Measurements from ENCODE around the gene GMCL2. TPM values are rescaled to one million over a fixed set of nuclear protein-coding genes. Genes with fewer than 3 reads are reported as not detected.
A peak's percentile ranks its signal among the peaks of the same experiment; 100 is the strongest.

GMCL2 gene
- total RNA-seq, 1 experiment from 2014 or later: not detected

DNA sequence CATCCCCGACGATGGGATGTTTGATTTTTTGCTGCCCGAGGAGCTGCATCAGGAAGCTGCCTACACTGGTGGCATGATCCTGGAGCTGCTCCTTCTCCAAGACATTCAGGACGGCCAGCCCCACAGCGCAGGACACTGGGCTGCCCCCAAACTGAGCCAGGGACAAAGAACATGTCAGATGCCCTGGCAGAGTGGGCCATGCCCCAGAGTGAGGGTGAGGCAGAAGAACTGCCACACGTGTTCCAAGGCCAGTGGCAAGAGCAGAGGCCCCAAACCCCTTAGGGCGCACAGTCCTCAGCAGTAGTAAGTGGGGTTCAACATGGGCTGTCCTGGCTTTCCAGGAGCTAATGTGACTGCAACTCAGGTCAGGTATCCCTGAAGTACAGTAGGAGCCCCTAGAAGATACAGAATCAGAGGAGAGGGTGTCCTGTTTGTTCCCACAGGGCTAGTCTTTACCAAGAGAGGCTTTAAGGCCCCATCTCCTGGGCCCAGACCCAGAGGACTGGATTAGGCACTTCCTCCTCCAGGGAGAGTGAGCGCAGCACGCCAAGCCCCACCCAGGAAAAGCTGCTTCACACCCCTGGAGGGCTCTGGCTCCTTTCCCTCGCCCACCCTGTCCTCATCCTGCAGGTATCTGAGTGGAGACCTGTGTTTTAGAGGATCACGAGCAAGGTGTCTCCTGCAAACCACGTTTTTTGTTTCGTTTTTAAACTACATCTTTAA, 28.3 kb upstream of the GMCL2 start:
- Histone ChIP-seq H3K56ac (ENCODE audit: insufficient read length, low read depth, low read length) (no peak overlapping the region), H2BK15ac (ENCODE audit: low read depth, low read length) (no peak overlapping the region), H2BK20ac (ENCODE audit: low read depth, low read length, poor library complexity, severe bottlenecking) (no peak overlapping the region), H2BK12ac (ENCODE audit: insufficient read length, low read depth, low read length) (no peak overlapping the region), H3K9ac (ENCODE audit: extremely low read depth, insufficient read length, low read length) (no peak overlapping the region), H2AFZ (ENCODE audit: low read length) (no peak overlapping the region), H3K14ac (ENCODE audit: insufficient read depth, low read length) (no peak overlapping the region), H3K9me3 (ENCODE audit: control insufficient read depth, low read depth, low read length) (no peaks in the 10 kb centered on the region), H4K8ac (replicated peaks; ENCODE audit: insufficient read length, low read depth, low read length) (no peak overlapping the region), H3K79me2 (ENCODE audit: insufficient read depth, low read length) (no peaks in the 10 kb centered on the region), H3K4me1 (ENCODE audit: insufficient read depth, low read length) (no peaks in the 10 kb centered on the region), H2AK5ac (ENCODE audit: insufficient read length, low read length) (no peak overlapping the region), H3K27me3 (ENCODE audit: insufficient read depth, low read length) (no peaks in the 10 kb centered on the region), H2BK5ac (ENCODE audit: insufficient read length, low read length) (no peak overlapping the region), H2BK120ac (ENCODE audit: low read depth, low read length, poor library complexity, severe bottlenecking) (no peak overlapping the region), H3K18ac (ENCODE audit: insufficient read length, low read depth, low read length) (no peak overlapping the region), H3K23me2 (ENCODE audit: insufficient read length, low read depth, low read length, poor library complexity, severe bottlenecking) (no peaks in the 10 kb centered on the region), H4K5ac (ENCODE audit: insufficient read length, low read depth, low read length) (no peak overlapping the region), H4K20me1 (ENCODE audit: control insufficient read depth, insufficient read depth, insufficient read length) (no peaks in the 10 kb centered on the region), H3T11ph (ENCODE audit: low read length) (no peak overlapping the region), H4K91ac (ENCODE audit: insufficient read length, low read depth, low read length) (no peak overlapping the region), H3K27ac (ENCODE audit: insufficient read length, low read depth, low read length) (no peak overlapping the region), H3K23ac (ENCODE audit: insufficient read length, low read depth, low read length) (no peak overlapping the region), H3K79me1 (ENCODE audit: insufficient read depth, low read depth, low read length, poor library complexity, severe bottlenecking) (no peaks in the 10 kb centered on the region), H3K4me2 (ENCODE audit: insufficient read depth, insufficient read length, low read length) (no peak overlapping the region), H3K4ac (ENCODE audit: low read depth, low read length) (no peak overlapping the region)
- Mint-ChIP-seq H3K27ac (peak overlapping the region in 1 of 3 experiments; percentile 49; a peak in 1 of 7 replicates), H3K27me3 (ENCODE audit: low read depth) (peaks cover 5% of the 10 kb centered on the region; the same call in 1 of the 2 replicates), H3K4me1 (peaks cover 13 to 16% of the 10 kb centered on the region in 2 experiments), H3K9me3 (no peaks in the 10 kb centered on the region), H3K4me3 (no peak overlapping the region), H3K36me3 (ENCODE audit: insufficient read depth in 1 of 3, low read depth in 3 of 3) (peaks cover 35 to 94% (median 86%) of the 10 kb centered on the region in 3 experiments; a peak in 6 of 7 replicates)
- no peak for DNase-seq
- no CpG with 5 or more reads among the region's 13 CpGs for WGBS (ENCODE audit: extremely low coverage, insufficient read length, low lambda C conversion rate)
- TF ChIP-seq, protein P1, sequence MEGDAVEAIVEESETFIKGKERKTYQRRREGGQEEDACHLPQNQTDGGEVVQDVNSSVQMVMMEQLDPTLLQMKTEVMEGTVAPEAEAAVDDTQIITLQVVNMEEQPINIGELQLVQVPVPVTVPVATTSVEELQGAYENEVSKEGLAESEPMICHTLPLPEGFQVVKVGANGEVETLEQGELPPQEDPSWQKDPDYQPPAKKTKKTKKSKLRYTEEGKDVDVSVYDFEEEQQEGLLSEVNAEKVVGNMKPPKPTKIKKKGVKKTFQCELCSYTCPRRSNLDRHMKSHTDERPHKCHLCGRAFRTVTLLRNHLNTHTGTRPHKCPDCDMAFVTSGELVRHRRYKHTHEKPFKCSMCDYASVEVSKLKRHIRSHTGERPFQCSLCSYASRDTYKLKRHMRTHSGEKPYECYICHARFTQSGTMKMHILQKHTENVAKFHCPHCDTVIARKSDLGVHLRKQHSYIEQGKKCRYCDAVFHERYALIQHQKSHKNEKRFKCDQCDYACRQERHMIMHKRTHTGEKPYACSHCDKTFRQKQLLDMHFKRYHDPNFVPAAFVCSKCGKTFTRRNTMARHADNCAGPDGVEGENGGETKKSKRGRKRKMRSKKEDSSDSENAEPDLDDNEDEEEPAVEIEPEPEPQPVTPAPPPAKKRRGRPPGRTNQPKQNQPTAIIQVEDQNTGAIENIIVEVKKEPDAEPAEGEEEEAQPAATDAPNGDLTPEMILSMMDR (conservative IDR thresholded peaks at IDR 0.05): no peak

All from H9 (cell line).